HG03103 (cell line): ENCODE results near the gene PGAP3.
"Not testable (repeated sequence)": the region's sequence is repeated elsewhere in the genome, so short reads cannot be mapped to it uniquely, and the experiment has no call there.

Experiments
- ATAC-seq: cut with Tn5 transposase; IDR thresholded peaks from one replicate; pipeline ENCODE4 v1.9.1; 2021; ENCODE audit warnings: low read depth; ENCODE audit not compliant: unreplicated experiment

PGAP3 gene

GRCh38 chr17:39715375-39716072, 27.7 kb upstream of the PGAP3 start:
- ATAC-seq, result no peak

- ATAC-seq, result no peak
These were observed 26.4 kb upstream of the PGAP3 start for GRCh38 chr17:39714234-39714633.

DNA sequence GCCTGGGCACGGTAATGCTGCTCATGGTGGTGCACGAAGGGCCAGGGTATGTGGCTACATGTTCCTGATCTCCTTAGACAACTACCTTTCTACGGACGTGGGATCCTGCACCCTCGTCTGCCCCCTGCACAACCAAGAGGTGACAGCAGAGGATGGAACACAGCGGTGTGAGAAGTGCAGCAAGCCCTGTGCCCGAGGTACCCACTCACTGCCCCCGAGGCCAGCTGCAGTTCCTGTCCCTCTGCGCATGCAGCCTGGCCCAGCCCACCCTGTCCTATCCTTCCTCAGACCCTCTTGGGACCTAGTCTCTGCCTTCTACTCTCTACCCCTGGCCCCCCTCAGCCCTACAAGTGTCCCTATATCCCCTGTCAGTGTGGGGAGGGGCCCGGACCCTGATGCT, 24.0 kb upstream of the PGAP3 start:
- no peak for ATAC-seq

DNA sequence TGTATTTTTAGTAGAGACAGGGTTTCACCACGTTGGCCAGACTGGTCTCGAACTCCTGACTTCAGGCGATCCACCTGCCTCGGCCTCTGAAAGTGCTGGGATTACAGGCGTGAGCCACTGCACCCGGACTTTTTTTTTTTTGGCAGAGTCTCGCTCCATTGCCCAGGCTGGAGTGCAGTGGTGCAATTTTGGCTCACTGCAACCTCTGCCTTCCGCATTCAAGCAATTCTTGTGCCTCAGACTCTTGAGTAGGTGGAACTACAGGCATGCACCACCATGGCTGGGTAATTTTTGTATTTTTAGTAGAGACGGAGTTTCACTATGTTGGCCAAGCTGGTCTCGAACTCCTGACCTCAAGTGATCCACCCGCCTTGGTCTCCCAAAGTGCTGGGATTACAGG, 23.2 kb upstream of the PGAP3 start:
- ATAC-seq, result not testable (repeated sequence)

DNA sequence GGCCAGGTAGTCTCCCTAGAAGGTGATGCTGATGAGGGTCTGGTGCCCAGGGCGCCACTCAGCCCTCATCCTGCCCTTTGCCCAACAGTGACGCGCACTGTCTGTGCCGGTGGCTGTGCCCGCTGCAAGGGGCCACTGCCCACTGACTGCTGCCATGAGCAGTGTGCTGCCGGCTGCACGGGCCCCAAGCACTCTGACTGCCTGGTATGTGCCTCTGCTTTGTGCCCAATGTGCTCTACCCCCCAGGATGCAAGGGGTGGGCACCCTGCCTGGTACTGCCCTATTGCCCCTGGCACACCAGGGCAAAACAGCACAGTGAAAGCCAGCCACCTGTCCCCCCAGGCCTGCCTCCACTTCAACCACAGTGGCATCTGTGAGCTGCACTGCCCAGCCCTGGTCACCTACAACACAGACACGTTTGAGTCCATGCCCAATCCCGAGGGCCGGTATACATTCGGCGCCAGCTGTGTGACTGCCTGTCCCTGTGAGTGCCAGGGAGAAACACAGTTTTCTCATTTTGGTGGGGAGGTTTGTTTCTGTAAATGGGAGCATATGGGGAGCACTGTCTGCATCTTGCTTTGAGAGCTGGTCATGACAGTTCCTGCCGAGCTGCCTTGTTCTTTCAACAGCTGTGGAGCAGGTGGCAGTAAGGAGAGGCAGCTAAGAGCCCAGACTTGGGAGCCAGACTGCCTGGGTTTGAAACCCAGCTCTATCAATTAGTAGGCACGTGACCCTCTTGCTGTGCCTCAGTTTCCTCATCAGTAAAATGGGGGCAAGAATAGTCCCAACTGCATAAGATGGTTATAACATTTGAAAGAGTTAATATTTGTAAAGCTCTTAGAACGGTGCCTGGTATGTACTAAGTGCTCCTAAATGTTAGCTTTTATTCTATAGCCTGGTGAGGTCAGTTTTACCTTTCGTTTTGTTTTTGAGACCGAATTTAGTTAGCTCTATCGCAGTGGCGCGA, 22.4 kb upstream of the PGAP3 start:
- ATAC-seq, result no peak

DNA sequence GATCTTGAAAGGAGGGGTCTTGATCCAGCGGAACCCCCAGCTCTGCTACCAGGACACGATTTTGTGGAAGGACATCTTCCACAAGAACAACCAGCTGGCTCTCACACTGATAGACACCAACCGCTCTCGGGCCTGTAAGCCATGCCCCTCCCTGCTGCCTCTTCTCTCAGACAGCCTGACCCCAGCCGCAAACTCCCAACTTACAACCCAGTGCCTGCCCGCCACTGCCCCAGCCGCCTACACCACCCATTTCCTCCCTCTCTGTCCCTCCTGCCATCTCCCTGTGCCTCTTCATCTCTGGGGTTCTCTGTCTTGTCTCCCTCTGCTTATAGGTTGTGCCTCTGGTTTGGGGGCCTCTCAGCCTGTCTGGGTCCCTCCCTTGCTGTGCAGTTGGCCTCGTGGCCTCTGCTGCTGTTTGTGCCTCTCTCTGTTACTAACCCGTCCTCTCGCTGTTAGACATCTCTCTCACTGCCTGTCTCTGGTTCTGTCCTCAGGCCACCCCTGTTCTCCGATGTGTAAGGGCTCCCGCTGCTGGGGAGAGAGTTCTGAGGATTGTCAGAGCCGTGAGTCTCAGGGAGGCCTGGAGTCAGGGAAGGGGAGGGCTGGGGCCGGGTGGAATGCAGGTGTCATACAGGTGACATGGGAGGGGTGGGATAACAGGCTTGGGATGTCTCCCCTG, 21.6 kb upstream of the PGAP3 start:
- no peak for ATAC-seq

GRCh38 chr17:39706921-39707337, 19.1 kb upstream of the PGAP3 start:
- ATAC-seq, result no peak

- no peak for ATAC-seq
These were observed 18.5 kb upstream of the PGAP3 start for GRCh38 chr17:39706383-39706782.

DNA sequence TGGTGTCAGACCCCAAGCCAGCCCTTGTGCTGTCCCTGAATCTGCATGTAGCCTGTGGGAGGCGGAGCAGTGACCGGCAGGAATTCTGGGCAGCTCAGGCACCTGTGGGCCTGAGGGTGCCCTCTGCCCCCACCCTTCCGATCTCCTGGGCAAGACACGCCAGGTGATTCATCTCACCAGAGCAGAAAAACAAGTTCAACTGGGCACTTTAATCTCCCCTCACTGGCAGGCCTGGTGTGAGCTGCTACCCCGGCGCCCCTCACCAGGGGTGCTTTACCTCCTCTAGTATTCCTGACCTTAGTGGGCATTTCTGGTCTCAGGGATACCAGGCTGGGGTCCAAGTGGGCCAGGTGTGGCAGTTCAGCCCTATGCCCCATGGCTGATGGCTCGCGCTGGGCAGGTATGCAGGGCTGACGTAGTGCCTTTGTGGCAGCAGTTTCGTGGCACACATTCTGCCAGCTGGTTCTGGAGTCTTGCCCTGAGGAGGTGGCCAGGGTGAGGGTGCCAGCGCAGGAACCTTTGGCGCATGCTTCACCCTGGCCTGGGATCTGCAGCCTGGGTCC, 18.0 kb upstream of the PGAP3 start:
- ATAC-seq, result no peak

- no peak for ATAC-seq
These were observed 17.1 kb upstream of the PGAP3 start for GRCh38 chr17:39704821-39705551.

DNA sequence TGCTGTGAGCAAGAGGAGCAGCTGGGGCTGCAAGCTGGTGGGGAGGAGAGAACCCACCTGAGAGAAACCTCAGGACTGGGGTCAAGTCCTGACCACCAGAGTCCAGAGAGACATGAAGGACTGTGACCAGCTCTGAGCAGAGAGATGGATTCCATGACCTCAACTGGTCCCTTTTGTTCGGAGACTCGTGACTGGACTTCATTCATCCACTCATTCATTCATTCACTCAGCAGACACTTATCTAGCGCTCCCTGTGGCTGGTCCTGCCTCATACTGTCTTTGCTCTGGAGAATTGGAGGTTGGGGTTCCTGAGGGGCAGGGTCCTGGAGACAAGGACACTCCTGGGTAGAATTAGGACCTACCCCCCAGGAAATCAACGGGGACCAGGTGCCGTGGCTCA, 16.1 kb upstream of the PGAP3 start:
- ATAC-seq, result no peak

GRCh38 chr17:39702901-39703893, 15.3 kb upstream of the PGAP3 start:
- no peak for ATAC-seq

GRCh38 chr17:39701784-39702422, 14.0 kb upstream of the PGAP3 start:
- no peak for ATAC-seq

DNA sequence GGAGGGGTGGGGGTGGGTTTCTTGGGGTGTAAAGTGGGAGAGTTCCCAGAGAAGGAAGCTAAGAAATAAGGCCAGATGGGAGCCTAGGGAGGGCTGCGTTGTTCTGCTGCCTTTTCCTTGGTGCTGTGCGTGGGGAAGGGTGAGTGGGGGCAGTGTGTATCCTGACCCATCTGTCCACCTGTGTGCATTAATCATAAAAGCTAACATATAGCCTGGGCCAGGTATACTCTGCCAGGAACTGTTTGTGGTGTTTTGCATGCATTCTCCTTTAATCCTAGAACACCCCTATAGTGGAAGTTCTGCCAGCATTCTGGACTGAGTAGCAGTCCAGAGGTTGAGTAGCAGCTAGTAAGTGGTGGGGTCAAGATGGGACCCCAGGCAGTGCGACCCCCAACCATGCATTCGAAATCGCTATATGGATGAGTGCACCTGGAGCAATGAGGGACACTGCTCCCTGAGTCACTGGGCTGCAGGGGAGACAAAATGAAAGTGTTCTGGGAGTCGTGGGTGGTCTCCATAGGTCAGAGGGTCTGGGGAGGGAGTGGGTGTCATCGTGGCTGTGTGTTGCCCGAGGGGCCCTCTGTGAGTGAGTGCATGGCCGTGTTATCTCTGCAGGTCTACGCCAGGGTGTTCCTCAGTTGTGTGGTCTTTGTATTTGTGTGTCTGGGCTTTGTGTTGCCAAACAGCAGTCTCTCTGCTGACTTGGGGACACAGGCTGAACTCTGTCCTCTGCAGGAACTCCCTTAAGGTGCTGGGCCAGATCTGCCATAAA, 13.3 kb upstream of the PGAP3 start:
- no peak for ATAC-seq

- no peak for ATAC-seq
These were observed 12.5 kb upstream of the PGAP3 start for GRCh38 chr17:39700148-39700987.

DNA sequence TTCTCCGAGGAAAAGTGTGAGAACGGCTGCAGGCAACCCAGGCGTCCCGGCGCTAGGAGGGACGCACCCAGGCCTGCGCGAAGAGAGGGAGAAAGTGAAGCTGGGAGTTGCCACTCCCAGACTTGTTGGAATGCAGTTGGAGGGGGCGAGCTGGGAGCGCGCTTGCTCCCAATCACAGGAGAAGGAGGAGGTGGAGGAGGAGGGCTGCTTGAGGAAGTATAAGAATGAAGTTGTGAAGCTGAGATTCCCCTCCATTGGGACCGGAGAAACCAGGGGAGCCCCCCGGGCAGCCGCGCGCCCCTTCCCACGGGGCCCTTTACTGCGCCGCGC, 11.9 kb upstream of the PGAP3 start, which contains the start of gene ERBB2:
TSS of gene ERBB2 (plus strand) at position 247 of the 330 bp plus-strand sequence. CDS start 175 bp downstream, outside the sequence.
- no peak for ATAC-seq
